Stomach (tissue), 4 donors: ENCODE results near the gene RBPMS2.

Source experiments
- CTCF ChIP-seq, 7 experiments: fragments of 450-650 bp in 4 of 7; fragments of 200-600 bp in 3 of 7; sonication (generic) in 3 of 7; IDR thresholded peaks; one replicate each; pipeline ENCODE4 v1.5.1; 2016 to 2019; ENCODE audit warnings: antibody characterized with exemption in 7 of 7, control low read depth in 2 of 7, mild to moderate bottlenecking in 1 of 7
- POLR2A ChIP-seq, 4 donors: fragments of 450-650 bp; IDR thresholded peaks; one replicate each; pipeline ENCODE4 v1.6.1; 2016; ENCODE audit warnings: antibody characterized with exemption in 4 of 4, control low read depth in 2 of 4, mild to moderate bottlenecking in 1 of 4, moderate library complexity in 1 of 4

- TF ChIP-seq POLR2A (IDR thresholded peaks at IDR 0.05) (no peak), CTCF (IDR thresholded peaks at IDR 0.05) (no peak)
Observed at GRCh38 chr15:64743691-64744090, 31.7 kb downstream of the RBPMS2 start.
